Embryonic facial prominence (tissue), 1 donor: ENCODE data around the gene ELAPOR2.
"Not testable (repeated sequence)": the region's sequence is repeated elsewhere in the genome, so short reads cannot be mapped to it uniquely, and the experiment has no call there.

Source experiments
- DNase-seq: peaks from one replicate; pipeline ENCODE4 v3.0.0-alpha.2; 2016; ENCODE audit errors: extremely low spot score

ELAPOR2 gene

GRCh38 chr7:87046456-87046855, 13.0 kb downstream of the ELAPOR2 start:
- no peak for DNase-seq

- not testable (repeated sequence) for DNase-seq
Measured at GRCh38 chr7:87044713-87045112, 14.7 kb downstream of the ELAPOR2 start.

DNA sequence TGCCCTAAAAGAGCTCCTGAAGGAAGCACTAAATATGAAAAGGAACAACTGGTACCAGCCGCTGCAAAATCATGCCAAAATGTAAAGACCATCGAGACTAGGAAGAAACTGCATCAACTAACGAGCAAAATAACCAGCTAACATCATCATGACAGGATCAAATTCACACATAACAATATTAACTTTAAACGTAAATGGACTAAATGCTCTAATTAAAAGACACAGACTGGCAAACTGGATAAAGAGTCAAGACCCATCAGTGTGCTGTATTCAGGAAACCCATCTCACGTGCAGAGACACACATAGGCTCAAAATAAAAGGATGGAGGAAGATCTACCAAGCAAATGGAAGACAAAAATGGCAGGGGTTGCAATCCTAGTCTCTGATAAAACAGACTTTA, 17.9 kb downstream of the ELAPOR2 start:
- not testable (repeated sequence) for DNase-seq

- not testable (repeated sequence) for DNase-seq
Measured at GRCh38 chr7:87039691-87040299, 19.7 kb downstream of the ELAPOR2 start.

GRCh38 chr7:87038993-87039690, 20.3 kb downstream of the ELAPOR2 start:
- DNase-seq = no peak

DNA sequence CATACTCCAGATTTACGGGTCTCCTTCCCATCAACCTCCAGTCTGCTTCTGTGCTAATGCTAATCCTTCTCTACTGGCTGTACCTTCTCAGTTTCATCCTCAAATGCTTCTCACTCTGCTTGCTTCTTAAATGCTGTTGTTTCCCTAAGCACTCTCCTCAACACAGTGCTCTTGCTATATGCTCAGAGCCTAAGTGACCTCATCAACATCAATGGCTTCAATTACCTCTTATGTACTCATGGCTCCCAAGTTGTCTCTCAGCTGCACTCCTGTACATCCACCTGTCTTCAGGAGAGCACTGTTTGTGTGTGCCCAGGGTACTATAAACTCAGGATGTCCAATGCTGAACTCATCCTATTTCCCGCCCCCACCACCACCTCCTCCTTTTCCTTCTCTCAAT, 22.5 kb downstream of the ELAPOR2 start:
- no peak for DNase-seq

DNA sequence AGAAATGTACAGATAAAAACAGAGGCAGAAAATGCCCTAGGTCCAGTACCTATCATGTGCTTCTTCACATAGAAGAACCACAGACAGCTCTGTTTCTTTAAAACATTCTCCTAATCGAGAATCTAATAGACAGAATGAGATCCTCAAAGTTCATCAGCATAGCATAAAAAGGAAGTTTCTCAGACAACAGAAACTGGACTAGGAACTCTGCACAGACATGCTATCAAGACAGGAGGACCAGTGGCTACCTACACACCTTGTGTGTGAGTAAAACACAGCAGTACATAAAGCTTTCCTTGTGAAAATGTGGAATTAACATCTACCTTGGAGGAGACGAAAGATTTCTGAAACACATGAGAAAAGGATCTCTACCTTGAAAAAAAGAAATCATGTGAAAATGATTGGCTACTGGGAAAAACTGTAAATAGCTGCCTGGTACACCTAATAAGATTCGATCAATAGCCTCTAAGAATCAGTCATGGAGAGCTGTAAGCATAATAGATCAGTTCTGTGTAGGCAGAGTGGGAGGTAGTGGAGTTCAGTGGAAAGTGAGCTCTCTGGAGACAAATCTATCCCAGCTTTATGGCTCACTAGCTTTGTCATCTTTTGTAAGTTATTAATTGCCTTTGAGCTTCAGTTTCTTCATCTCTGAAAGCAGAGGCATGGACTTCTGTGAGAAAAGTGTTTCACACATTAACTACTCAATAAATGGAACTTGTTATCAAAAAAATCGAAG, 26.7 kb downstream of the ELAPOR2 start:
- no peak for DNase-seq

- no peak for DNase-seq
Measured at GRCh38 chr7:87029078-87029477, 30.4 kb downstream of the ELAPOR2 start.

- DNase-seq = no peak
Measured at GRCh38 chr7:87028636-87029035, 30.8 kb downstream of the ELAPOR2 start.

DNA sequence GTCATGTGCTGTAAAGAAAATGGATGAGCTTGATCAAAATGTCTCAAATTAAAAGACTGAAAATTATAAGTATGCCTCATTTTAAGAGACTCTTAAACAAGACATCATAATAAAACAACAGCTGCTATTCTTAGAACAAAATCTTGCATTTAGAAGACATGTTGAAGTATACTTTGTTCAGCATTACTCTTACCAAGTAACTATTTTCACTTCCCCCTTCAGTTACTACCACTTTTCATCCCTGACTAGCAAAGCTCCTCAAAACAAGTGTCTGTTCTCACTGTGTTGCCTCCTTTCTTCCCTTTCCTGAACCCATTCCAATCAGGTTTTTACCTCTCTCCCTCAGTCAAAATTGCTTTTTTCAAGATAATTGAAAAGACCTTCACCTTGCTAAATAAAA, 31.6 kb downstream of the ELAPOR2 start:
- no peak for DNase-seq

DNA sequence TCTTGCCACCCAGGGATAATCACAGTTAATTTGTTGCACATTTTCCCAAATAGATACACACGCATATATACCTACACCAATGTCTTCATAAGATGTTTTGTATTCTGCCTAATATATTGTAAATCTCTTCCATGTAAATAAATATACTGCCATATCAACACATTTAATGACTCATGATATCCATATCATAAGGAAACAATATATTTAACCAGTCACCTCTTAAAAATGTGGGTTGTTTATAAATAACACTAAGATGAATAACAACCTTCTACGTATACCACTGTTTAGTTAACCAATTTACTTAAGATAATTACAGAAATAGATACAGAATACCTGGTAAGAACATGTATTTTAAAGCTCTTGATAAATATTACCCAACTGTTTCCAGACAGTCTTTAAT, 38.2 kb downstream of the ELAPOR2 start:
- no peak for DNase-seq

DNA sequence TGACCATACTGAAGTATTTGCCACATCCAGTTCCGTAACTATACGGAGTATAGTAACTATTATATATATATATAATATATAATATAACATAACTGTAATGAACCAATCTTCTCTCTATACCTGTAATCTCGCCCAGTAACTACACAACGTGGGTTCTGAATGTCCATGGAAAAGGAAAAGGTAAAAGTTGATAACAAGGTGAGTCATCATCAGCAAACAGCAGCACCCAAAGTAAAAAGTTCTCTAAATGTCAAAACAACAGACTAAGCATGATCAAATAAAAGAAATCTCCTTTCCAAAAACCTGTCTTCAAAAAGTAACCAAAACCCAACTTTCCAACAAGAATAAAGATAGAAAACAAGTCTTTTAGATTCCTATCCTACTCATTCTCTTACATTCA, 42.8 kb downstream of the ELAPOR2 start:
- no peak for DNase-seq

- no peak for DNase-seq
Measured at GRCh38 chr7:87013840-87014190, 45.6 kb downstream of the ELAPOR2 start.

DNA sequence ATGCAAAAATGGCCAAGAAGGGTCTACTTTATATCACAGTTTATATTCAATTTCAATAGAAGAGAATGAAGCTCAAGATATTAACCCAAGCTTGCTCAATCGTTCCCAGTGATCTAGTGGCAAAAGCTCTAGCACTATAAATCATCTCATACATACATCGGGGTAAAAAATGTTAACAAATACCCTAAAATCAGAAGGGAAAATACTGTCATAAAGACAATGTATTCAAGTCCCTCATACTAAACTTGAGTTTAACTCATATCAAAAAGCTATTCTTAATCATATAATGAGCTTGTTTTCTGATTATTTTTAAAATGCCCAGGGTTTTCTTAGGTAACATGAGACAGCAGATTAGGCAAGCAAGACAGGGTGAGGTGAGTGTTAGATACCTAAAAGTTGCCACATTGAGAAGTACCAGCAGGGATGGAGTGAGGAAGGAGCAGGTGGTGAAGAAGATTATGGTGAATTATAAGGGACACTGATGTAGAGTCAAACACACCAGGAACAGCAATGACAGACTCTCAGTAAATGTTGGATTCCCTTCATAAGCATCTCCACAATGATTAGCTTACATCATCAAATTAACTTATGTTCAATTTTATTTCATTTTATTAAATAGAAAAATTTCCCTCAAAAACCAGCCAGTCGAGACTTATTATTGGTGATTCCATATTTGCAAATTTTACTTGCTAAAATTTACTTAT, 46.2 kb downstream of the ELAPOR2 start:
- DNase-seq = no peak
